K562 (cell line): Measurements from ENCODE around the gene UBXN1. TPM values are rescaled to one million over a fixed set of nuclear protein-coding genes. Genes with fewer than 3 reads are reported as not detected.

ENCODE experiments used
- polyA plus RNA-seq, 8 experiments: library from polyadenylated mRNA; depleted of rRNA in 4 of 8; stranded (reverse) in 5 of 8; unstranded in 3 of 8; fragments of >200 nt; fragmentation: Nextera tagmentation in 2 of 8; fragmentation: Illumina TruSeq in 1 of 8; extraction: Ambion mirVana in 2 of 8; extraction: Trizol in 1 of 8; gene quantifications; 2 replicates each; pipeline versions ENCODE4 v1.2.1 to v1.2.3, GENCODE V29; 2011 to 2014; ENCODE audit warnings: inconsistent platforms in 1 of 8, missing spikeins in 1 of 8
- total RNA-seq, 7 experiments: library from RNA; depleted of rRNA in 6 of 7; stranded (reverse); fragments of >200 nt in 6 of 7; fragmentation: Illumina TruSeq in 2 of 7; extraction: Trizol in 2 of 7; gene quantifications; 2 replicates each; pipeline versions ENCODE4 v1.2.1 to v1.2.3, GENCODE V29; 2011 to 2021; ENCODE audit warnings: low replicate concordance in 1 of 7
- TF ChIP-seq, protein P1 (sequence below): sonication (generic); formaldehyde crosslinking; IDR thresholded peaks from 2 replicates; pipeline ENCODE4 v1.8.1; 2023; ENCODE audit warnings: missing genetic modification reagents, mild to moderate bottlenecking, borderline replicate concordance
- TF ChIP-seq, protein P2 (sequence below): conservative IDR thresholded peaks from 2 replicates; pipeline ENCODE4 v1.6.1; 2011; ENCODE audit warnings: low read depth, mild to moderate bottlenecking, low read length; ENCODE audit not compliant: control insufficient read depth
- TF ChIP-seq, protein P3 (sequence below): fragments of 250-450 bp; sonication (Bioruptor Pico); IDR thresholded peaks from 2 replicates; pipeline ENCODE4 v1.8.0; 2022; ENCODE audit warnings: moderate library complexity, mild to moderate bottlenecking, inconsistent platforms

UBXN1 gene
- total and polyA plus RNA-seq, 9 of the 15 experiments (the other 6 are each of a cell fraction or from before 2014, with no cell fraction given) = 4.8 to 263 (median 99.7) TPM

DNA sequence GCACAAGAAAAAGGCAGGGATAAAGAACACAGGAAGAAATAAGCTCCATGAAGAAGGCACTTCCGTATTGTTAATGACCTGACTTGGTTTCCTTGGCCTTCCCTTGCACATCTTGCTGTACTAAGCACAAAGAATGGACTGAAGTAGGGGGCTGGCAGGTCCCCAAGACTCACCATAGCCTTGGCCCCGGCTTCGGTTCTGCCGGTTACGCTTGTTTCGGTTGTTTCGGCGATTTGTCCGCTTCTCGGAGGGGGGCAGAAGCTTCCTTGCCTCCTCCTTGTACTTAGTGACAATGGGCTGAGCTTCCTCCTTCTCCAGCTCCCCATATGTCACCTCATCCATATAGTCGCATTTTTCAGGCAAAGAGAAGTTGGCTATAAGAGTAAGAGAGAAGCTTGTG lies 37.9 kb upstream of the UBXN1 start (continued):
- TF ChIP-seq, protein P1, sequence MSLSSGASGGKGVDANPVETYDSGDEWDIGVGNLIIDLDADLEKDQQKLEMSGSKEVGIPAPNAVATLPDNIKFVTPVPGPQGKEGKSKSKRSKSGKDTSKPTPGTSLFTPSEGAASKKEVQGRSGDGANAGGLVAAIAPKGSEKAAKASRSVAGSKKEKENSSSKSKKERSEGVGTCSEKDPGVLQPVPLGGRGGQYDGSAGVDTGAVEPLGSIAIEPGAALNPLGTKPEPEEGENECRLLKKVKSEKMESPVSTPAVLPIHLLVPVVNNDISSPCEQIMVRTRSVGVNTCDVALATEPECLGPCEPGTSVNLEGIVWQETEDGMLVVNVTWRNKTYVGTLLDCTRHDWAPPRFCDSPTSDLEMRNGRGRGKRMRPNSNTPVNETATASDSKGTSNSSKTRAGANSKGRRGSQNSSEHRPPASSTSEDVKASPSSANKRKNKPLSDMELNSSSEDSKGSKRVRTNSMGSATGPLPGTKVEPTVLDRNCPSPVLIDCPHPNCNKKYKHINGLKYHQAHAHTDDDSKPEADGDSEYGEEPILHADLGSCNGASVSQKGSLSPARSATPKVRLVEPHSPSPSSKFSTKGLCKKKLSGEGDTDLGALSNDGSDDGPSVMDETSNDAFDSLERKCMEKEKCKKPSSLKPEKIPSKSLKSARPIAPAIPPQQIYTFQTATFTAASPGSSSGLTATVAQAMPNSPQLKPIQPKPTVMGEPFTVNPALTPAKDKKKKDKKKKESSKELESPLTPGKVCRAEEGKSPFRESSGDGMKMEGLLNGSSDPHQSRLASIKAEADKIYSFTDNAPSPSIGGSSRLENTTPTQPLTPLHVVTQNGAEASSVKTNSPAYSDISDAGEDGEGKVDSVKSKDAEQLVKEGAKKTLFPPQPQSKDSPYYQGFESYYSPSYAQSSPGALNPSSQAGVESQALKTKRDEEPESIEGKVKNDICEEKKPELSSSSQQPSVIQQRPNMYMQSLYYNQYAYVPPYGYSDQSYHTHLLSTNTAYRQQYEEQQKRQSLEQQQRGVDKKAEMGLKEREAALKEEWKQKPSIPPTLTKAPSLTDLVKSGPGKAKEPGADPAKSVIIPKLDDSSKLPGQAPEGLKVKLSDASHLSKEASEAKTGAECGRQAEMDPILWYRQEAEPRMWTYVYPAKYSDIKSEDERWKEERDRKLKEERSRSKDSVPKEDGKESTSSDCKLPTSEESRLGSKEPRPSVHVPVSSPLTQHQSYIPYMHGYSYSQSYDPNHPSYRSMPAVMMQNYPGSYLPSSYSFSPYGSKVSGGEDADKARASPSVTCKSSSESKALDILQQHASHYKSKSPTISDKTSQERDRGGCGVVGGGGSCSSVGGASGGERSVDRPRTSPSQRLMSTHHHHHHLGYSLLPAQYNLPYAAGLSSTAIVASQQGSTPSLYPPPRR (CRISPR knock-in tag) = no peak
- TF ChIP-seq, protein P2, sequence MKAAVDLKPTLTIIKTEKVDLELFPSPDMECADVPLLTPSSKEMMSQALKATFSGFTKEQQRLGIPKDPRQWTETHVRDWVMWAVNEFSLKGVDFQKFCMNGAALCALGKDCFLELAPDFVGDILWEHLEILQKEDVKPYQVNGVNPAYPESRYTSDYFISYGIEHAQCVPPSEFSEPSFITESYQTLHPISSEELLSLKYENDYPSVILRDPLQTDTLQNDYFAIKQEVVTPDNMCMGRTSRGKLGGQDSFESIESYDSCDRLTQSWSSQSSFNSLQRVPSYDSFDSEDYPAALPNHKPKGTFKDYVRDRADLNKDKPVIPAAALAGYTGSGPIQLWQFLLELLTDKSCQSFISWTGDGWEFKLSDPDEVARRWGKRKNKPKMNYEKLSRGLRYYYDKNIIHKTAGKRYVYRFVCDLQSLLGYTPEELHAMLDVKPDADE = no peak
- TF ChIP-seq, protein P3, sequence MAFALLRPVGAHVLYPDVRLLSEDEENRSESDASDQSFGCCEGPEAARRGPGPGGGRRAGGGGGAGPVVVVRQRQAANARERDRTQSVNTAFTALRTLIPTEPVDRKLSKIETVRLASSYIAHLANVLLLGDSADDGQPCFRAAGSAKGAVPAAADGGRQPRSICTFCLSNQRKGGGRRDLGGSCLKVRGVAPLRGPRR (CRISPR knock-in tag) = no peak
